ENCODE data around the gene CPT1A. TPM values are rescaled to one million over a fixed set of nuclear protein-coding genes. Genes with fewer than 3 reads are reported as not detected.

Gene CPT1A
- total RNA-seq, 2 experiments from 2014 or later, result 50.2 to 51.1 TPM

GRCh38 chr11:68767672-68768071 lies 74.0 kb downstream of the CPT1A start:
- CTCF ChIA-PET, result no interaction called here
- H3K9me3 Mint-ChIP-seq, result no peaks in the 10 kb centered on the region
- POLR2A ChIA-PET, result no interaction called here
- H3K27me3 Mint-ChIP-seq, result no peaks in the 10 kb centered on the region
- DNase-seq, result no peak
- no peak overlapping the region for H3K4me3 Mint-ChIP-seq
- H3K27ac Mint-ChIP-seq, result no peak overlapping the region
- H3K36me3 Mint-ChIP-seq (ENCODE audit: low read depth), result peaks cover 33% of the 10 kb centered on the region
- no peaks in the 10 kb centered on the region for H3K4me1 Mint-ChIP-seq

GRCh38 chr11:68766786-68767185 lies 74.9 kb downstream of the CPT1A start:
- POLR2A ChIA-PET, result no interaction called here
- no peak for DNase-seq
- Mint-ChIP-seq H3K36me3 (ENCODE audit: low read depth) (peaks cover 36% of the 10 kb centered on the region), H3K27me3 (no peaks in the 10 kb centered on the region), H3K4me1 (no peaks in the 10 kb centered on the region), H3K4me3 (no peak overlapping the region), H3K9me3 (no peaks in the 10 kb centered on the region), H3K27ac (no peak overlapping the region)
- CTCF ChIA-PET, result no interaction called here

- DNase-seq, result no peak
- CTCF ChIA-PET, result no interaction called here
- no peaks in the 10 kb centered on the region for H3K9me3 Mint-ChIP-seq
- H3K4me1 Mint-ChIP-seq, result no peaks in the 10 kb centered on the region
- H3K27me3 Mint-ChIP-seq, result no peaks in the 10 kb centered on the region
- H3K27ac Mint-ChIP-seq, result no peak overlapping the region
- H3K36me3 Mint-ChIP-seq (ENCODE audit: low read depth), result peaks cover 26% of the 10 kb centered on the region
- H3K4me3 Mint-ChIP-seq, result no peak overlapping the region
- POLR2A ChIA-PET, result no interaction called here
These were observed 77.0 kb downstream of the CPT1A start for GRCh38 chr11:68764746-68765145.

GRCh38 chr11:68763926-68764657 lies 77.6 kb downstream of the CPT1A start:
- no peaks in the 10 kb centered on the region for H3K27me3 Mint-ChIP-seq
- H3K9me3 Mint-ChIP-seq, result no peaks in the 10 kb centered on the region
- ChIA-PET CTCF (no interaction called here), POLR2A (no interaction called here)
- DNase-seq, result no peak
- no peaks in the 10 kb centered on the region for H3K4me1 Mint-ChIP-seq
- H3K27ac Mint-ChIP-seq, result no peak overlapping the region
- no peak overlapping the region for H3K4me3 Mint-ChIP-seq
- peaks cover 28% of the 10 kb centered on the region for H3K36me3 Mint-ChIP-seq (ENCODE audit: low read depth)

GRCh38 chr11:68763181-68763721 lies 78.5 kb downstream of the CPT1A start:
- POLR2A ChIA-PET, result no interaction called here
- H3K27me3 Mint-ChIP-seq, result no peaks in the 10 kb centered on the region
- no peak overlapping the region for H3K27ac Mint-ChIP-seq

GRCh38 chr11:68762481-68762880 lies 79.2 kb downstream of the CPT1A start:
- CTCF ChIA-PET, result no interaction called here
- Mint-ChIP-seq H3K9me3 (no peaks in the 10 kb centered on the region), H3K27ac (no peak overlapping the region), H3K4me3 (no peak overlapping the region), H3K36me3 (ENCODE audit: low read depth) (peaks cover 26% of the 10 kb centered on the region), H3K27me3 (no peaks in the 10 kb centered on the region), H3K4me1 (no peaks in the 10 kb centered on the region)
- POLR2A ChIA-PET, result no interaction called here
- no peak for DNase-seq

More at GRCh38 chr11:68763181-68763721, 78.5 kb downstream of the CPT1A start:
- Mint-ChIP-seq H3K4me3 (no peak overlapping the region), H3K4me1 (no peaks in the 10 kb centered on the region), H3K36me3 (ENCODE audit: low read depth) (peaks cover 20% of the 10 kb centered on the region), H3K9me3 (no peaks in the 10 kb centered on the region)
- no peak for DNase-seq
- CTCF ChIA-PET, result no interaction called here

- no peaks in the 10 kb centered on the region for H3K27me3 Mint-ChIP-seq
- no peak overlapping the region for H3K4me3 Mint-ChIP-seq
- ChIA-PET CTCF (interaction anchor here (0.9 kb wide), 1 partner anchor 14 kb away, joined by 3 read pairs; no protein-coding TSS in a partner anchor), POLR2A (no interaction called here)
- no peaks in the 10 kb centered on the region for H3K9me3 Mint-ChIP-seq
- H3K36me3 Mint-ChIP-seq (ENCODE audit: low read depth), result peaks cover 30% of the 10 kb centered on the region
- no peak for DNase-seq
- H3K27ac Mint-ChIP-seq, result no peak overlapping the region
- H3K4me1 Mint-ChIP-seq, result no peaks in the 10 kb centered on the region
These were observed 79.9 kb downstream of the CPT1A start for GRCh38 chr11:68761801-68762200.

GRCh38 chr11:68759991-68760390 lies 81.7 kb downstream of the CPT1A start:
- H3K4me3 Mint-ChIP-seq, result no peak overlapping the region
- CTCF ChIA-PET, result no interaction called here
- no peaks in the 10 kb centered on the region for H3K4me1 Mint-ChIP-seq

GRCh38 chr11:68757711-68758110 lies 84.0 kb downstream of the CPT1A start:
- H3K4me1 Mint-ChIP-seq, result no peaks in the 10 kb centered on the region
- H3K27ac Mint-ChIP-seq, result no peak overlapping the region
- no peaks in the 10 kb centered on the region for H3K27me3 Mint-ChIP-seq
- POLR2A ChIA-PET, result no interaction called here
- DNase-seq, result no peak
- no peak overlapping the region for H3K4me3 Mint-ChIP-seq
- peaks cover 38% of the 10 kb centered on the region for H3K36me3 Mint-ChIP-seq (ENCODE audit: low read depth)
- no peaks in the 10 kb centered on the region for H3K9me3 Mint-ChIP-seq
- CTCF ChIA-PET, result no interaction called here

More at GRCh38 chr11:68759991-68760390, 81.7 kb downstream of the CPT1A start:
- H3K36me3 Mint-ChIP-seq (ENCODE audit: low read depth), result peaks cover 34% of the 10 kb centered on the region
- no peaks in the 10 kb centered on the region for H3K9me3 Mint-ChIP-seq
- no peak for DNase-seq
- POLR2A ChIA-PET, result no interaction called here
- no peaks in the 10 kb centered on the region for H3K27me3 Mint-ChIP-seq
- H3K27ac Mint-ChIP-seq, result no peak overlapping the region

- no peaks in the 10 kb centered on the region for H3K27me3 Mint-ChIP-seq
- ChIA-PET POLR2A (no interaction called here), CTCF (no interaction called here)
- H3K4me3 Mint-ChIP-seq, result no peak overlapping the region
- H3K36me3 Mint-ChIP-seq (ENCODE audit: low read depth), result peaks cover 28% of the 10 kb centered on the region
- no peaks in the 10 kb centered on the region for H3K9me3 Mint-ChIP-seq
- DNase-seq, result no peak
- peaks cover 3% of the 10 kb centered on the region for H3K4me1 Mint-ChIP-seq
- no peak overlapping the region for H3K27ac Mint-ChIP-seq
These were observed 85.4 kb downstream of the CPT1A start for GRCh38 chr11:68756171-68756766.

GRCh38 chr11:68753300-68753699 lies 88.4 kb downstream of the CPT1A start:
- Mint-ChIP-seq H3K36me3 (ENCODE audit: low read depth) (peaks cover 21% of the 10 kb centered on the region), H3K4me3 (no peak overlapping the region), H3K4me1 (peaks cover 11% of the 10 kb centered on the region), H3K27ac (no peak overlapping the region), H3K9me3 (no peaks in the 10 kb centered on the region), H3K27me3 (no peaks in the 10 kb centered on the region)
- DNase-seq, result no peak
- CTCF ChIA-PET, result no interaction called here
- POLR2A ChIA-PET, result no interaction called here

GRCh38 chr11:68751331-68751856 lies 90.3 kb downstream of the CPT1A start, which contains the start of gene TESMIN:
Gene TESMIN, minus strand, starts transcription at chr11:68751520. Its CDS starts 860 bp downstream, at chr11:68750660.
- Mint-ChIP-seq H3K27ac (no peak within 1 kb of the TSS), H3K36me3 (ENCODE audit: low read depth) (peaks cover 11% of the 10 kb centered on the region), H3K9me3 (no peaks in the 10 kb centered on the region), H3K4me3 (peak within 1 kb of the TSS; percentile 61), H3K4me1 (peaks cover 11% of the 10 kb centered on the region), H3K27me3 (no peaks in the 10 kb centered on the region)
- ChIA-PET CTCF (interaction anchor here (1.4 kb wide), 1 partner anchor 19 kb away, joined by 3 read pairs; no protein-coding TSS in a partner anchor), POLR2A (no interaction called here)
- DNase-seq, result peak; percentile 95

- Mint-ChIP-seq H3K4me1 (peaks cover 11% of the 10 kb centered on the region), H3K27ac (no peak overlapping the region), H3K9me3 (no peaks in the 10 kb centered on the region), H3K4me3 (no peak overlapping the region), H3K36me3 (ENCODE audit: low read depth) (peaks cover 13% of the 10 kb centered on the region), H3K27me3 (no peaks in the 10 kb centered on the region)
- ChIA-PET POLR2A (no interaction called here), CTCF (no interaction called here)
- DNase-seq, result no peak
These were observed 90.8 kb downstream of the CPT1A start for GRCh38 chr11:68751004-68751325.

Data from activated CD4-positive, alpha-beta memory T cell treated with anti-CD3 and anti-CD28 coated beads, Interleukin-2, amount 10 ng/mL, durations not matched to agents 7 days and 5 days (primary cell).